NCI-H1694 treated with DMSO at 0.1 percent for 48 hours (cell line): Measurements from ENCODE around the gene ASXL2.

Experiments
- DNase-seq: peaks from one replicate; lab custom pipeline; 2025; lab: John Stamatoyannopoulos, UW

Gene ASXL2

DNA sequence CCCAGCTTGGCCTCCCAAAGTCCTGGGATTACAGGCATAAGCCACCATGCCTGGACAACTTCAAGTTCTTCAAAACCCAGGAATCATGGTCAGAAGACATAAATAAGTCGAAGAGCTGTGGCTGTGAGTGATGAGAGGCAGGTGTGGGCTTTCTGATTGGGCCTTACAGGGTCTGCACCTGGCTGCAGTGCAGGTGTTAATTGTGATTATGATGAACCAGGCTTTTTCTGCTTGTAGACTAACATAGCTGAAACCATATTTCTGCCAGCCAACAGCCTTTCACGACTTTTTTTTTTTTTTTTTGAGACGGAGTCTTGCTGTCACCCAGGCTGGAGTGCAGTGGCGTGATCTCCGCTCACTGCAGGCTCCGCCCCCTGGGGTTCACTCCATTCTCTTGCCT, 190.1 kb downstream of the ASXL2 start:
- no peak for DNase-seq

GRCh38 chr2:25685741-25686140, 192.5 kb downstream of the ASXL2 start:
- no peak for DNase-seq

GRCh38 chr2:25684577-25685473, 193.5 kb downstream of the ASXL2 start:
- peak; percentile 63 for DNase-seq
